Measurements from ENCODE around the gene ADAMTSL2.

ADAMTSL2 gene

DNA sequence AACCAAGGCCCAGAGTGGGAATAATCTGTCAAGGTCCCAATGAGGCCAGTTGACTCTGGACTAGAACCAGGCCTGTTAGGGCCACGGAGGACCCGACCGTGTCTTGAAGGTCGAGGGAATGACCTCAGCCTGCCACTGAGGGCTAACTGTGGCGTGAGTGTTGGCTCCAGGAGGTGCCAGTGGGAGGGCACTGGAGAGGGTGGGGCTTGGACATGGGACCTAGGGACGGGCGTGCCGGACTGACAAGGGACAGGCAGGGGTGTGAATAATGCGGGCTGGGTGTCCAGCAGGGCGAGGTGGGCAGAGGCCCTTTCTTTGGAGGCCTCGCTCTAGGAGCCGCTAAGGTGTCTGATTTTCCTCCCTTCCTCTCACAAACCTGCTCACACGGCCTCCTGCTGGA is 7.5 kb downstream of the ADAMTSL2 start:
- H3K9ac ChIP-seq (ENCODE audit: low read length), result no peak overlapping the region
- no peak for TF ChIP-seq CTCF (IDR thresholded peaks at IDR 0.05; ENCODE audit: low read depth, low read length)
- TF ChIP-seq EZH2phosphoT487 (IDR thresholded peaks at IDR 0.05; ENCODE audit: low read depth), result no peak
- peaks cover 5% of the 10 kb centered on the region; the same call in 1 of the 2 replicates for H3K27me3 ChIP-seq (ENCODE audit: low read depth, low read length)
- H3K9me3 ChIP-seq (ENCODE audit: insufficient read depth, low read length), result no peaks in the 10 kb centered on the region
- H3K79me2 ChIP-seq (ENCODE audit: low read length), result no peaks in the 10 kb centered on the region
- no peak overlapping the region for H3K4me2 ChIP-seq (ENCODE audit: low read length)
- H3K27ac ChIP-seq (ENCODE audit: low read length), result no peak overlapping the region
- no peak overlapping the region for H2AFZ ChIP-seq (ENCODE audit: low read depth, low read length)
- no peaks in the 10 kb centered on the region for H3K4me1 ChIP-seq (ENCODE audit: low read length)
- no peaks in the 10 kb centered on the region for H3K36me3 ChIP-seq (replicated peaks; ENCODE audit: low read depth, low read length)
- H4K20me1 ChIP-seq (ENCODE audit: insufficient read depth, low read length), result 0 out of 2 replicates have a peak, but pooled peaks cover 3% of the 10 kb centered on the region
- no peak overlapping the region for H3K4me3 ChIP-seq (ENCODE audit: low read length)

DNA sequence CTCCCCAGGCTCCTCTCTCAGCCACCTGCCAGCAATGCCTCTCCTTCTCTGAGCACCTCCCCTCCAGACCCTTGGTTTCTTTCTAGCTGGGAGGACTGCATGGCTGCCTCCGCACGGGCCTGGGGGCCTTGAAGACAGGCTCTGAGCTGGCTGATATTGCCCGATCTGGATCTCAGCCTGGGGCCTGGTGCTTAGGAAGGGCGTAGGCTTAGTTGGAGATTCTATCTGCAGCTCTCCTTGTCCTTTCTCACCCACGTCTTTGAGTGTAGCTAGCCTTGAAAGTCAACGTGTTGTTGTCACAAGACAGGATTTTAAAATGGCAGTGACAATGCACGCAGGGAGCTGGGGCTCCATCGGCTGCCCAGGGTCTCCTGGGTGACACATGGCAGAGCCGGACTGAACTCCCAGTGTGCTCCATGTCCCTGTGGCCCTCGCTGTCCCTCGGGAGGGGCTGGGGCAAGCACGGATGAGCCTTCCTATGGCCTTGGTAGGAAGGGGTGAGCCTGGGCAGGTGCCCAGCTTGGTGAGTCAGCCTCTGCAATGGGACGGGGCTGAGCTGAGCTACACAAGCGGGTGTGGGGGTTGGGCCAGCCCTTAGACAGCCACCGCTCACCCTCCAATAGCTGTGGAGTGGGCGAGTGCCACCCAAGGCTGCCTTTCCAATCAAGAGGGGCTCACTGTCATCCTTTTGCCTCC is 9.4 kb downstream of the ADAMTSL2 start:
- Histone ChIP-seq H3K27ac (ENCODE audit: low read length) (no peak overlapping the region), H3K4me2 (ENCODE audit: low read length) (no peak overlapping the region), H3K36me3 (replicated peaks; ENCODE audit: low read depth, low read length) (no peaks in the 10 kb centered on the region), H3K4me1 (ENCODE audit: low read length) (no peaks in the 10 kb centered on the region), H4K20me1 (ENCODE audit: insufficient read depth, low read length) (0 out of 2 replicates have a peak, but pooled peaks cover 3% of the 10 kb centered on the region), H3K9ac (ENCODE audit: low read length) (no peak overlapping the region), H3K79me2 (ENCODE audit: low read length) (no peaks in the 10 kb centered on the region), H3K9me3 (ENCODE audit: insufficient read depth, low read length) (no peaks in the 10 kb centered on the region), H3K4me3 (ENCODE audit: low read length) (no peak overlapping the region), H3K27me3 (ENCODE audit: low read depth, low read length) (peaks cover 5% of the 10 kb centered on the region; the same call in 1 of the 2 replicates), H2AFZ (ENCODE audit: low read depth, low read length) (no peak overlapping the region)
- TF ChIP-seq EZH2phosphoT487 (IDR thresholded peaks at IDR 0.05; ENCODE audit: low read depth) (no peak), CTCF (IDR thresholded peaks at IDR 0.05; ENCODE audit: low read depth, low read length) (no peak)

- no peak for TF ChIP-seq EZH2phosphoT487 (IDR thresholded peaks at IDR 0.05; ENCODE audit: low read depth)
- no peak for TF ChIP-seq CTCF (IDR thresholded peaks at IDR 0.05; ENCODE audit: low read depth, low read length)
- peaks cover 5% of the 10 kb centered on the region; the same call in 1 of the 2 replicates for H3K27me3 ChIP-seq (ENCODE audit: low read depth, low read length)
- H2AFZ ChIP-seq (ENCODE audit: low read depth, low read length), result no peak overlapping the region
- 0 out of 2 replicates have a peak, but pooled peaks cover 3% of the 10 kb centered on the region for H4K20me1 ChIP-seq (ENCODE audit: insufficient read depth, low read length)
- no peak overlapping the region for H3K4me3 ChIP-seq (ENCODE audit: low read length)
- no peaks in the 10 kb centered on the region for H3K36me3 ChIP-seq (replicated peaks; ENCODE audit: low read depth, low read length)
- no peaks in the 10 kb centered on the region for H3K9me3 ChIP-seq (ENCODE audit: insufficient read depth, low read length)
- H3K4me2 ChIP-seq (ENCODE audit: low read length), result no peak overlapping the region
- no peak overlapping the region for H3K9ac ChIP-seq (ENCODE audit: low read length)
- H3K4me1 ChIP-seq (ENCODE audit: low read length), result no peaks in the 10 kb centered on the region
- no peak overlapping the region for H3K27ac ChIP-seq (ENCODE audit: low read length)
- H3K79me2 ChIP-seq (ENCODE audit: low read length), result no peaks in the 10 kb centered on the region
These were observed 11.2 kb downstream of the ADAMTSL2 start for GRCh38 chr9:133545494-133546286.

GRCh38 chr9:133546287-133546680 is 11.8 kb downstream of the ADAMTSL2 start:
- TF ChIP-seq CTCF (IDR thresholded peaks at IDR 0.05; ENCODE audit: low read depth, low read length) (no peak), EZH2phosphoT487 (IDR thresholded peaks at IDR 0.05; ENCODE audit: low read depth) (no peak)
- Histone ChIP-seq H3K9ac (ENCODE audit: low read length) (no peak overlapping the region), H2AFZ (ENCODE audit: low read depth, low read length) (no peak overlapping the region), H4K20me1 (ENCODE audit: insufficient read depth, low read length) (0 out of 2 replicates have a peak, but pooled peaks cover 3% of the 10 kb centered on the region), H3K9me3 (ENCODE audit: insufficient read depth, low read length) (no peaks in the 10 kb centered on the region), H3K27me3 (ENCODE audit: low read depth, low read length) (peaks cover 5% of the 10 kb centered on the region; the same call in 1 of the 2 replicates), H3K27ac (ENCODE audit: low read length) (no peak overlapping the region), H3K36me3 (replicated peaks; ENCODE audit: low read depth, low read length) (no peaks in the 10 kb centered on the region), H3K4me2 (ENCODE audit: low read length) (no peak overlapping the region), H3K79me2 (ENCODE audit: low read length) (no peaks in the 10 kb centered on the region), H3K4me1 (ENCODE audit: low read length) (no peaks in the 10 kb centered on the region), H3K4me3 (ENCODE audit: low read length) (no peak overlapping the region)
